ENCODE results near the gene ARL11.

ARL11 gene

GRCh38 chr13:49625392-49626079 lies 2.8 kb upstream of the ARL11 start:
- Histone ChIP-seq H3K4me1 (ENCODE audit: low read length) (peaks cover 15% of the 10 kb centered on the region), H3K36me3 (replicated peaks; ENCODE audit: low read depth, low read length) (peaks cover 5% of the 10 kb centered on the region), H2AFZ (ENCODE audit: low read depth, low read length) (no peak overlapping the region), H3K9ac (ENCODE audit: low read length) (no peak overlapping the region), H4K20me1 (ENCODE audit: insufficient read depth, low read length) (no peaks in the 10 kb centered on the region), H3K79me2 (ENCODE audit: low read length) (peaks cover 11% of the 10 kb centered on the region), H3K4me3 (ENCODE audit: low read length) (no peak overlapping the region), H3K4me2 (ENCODE audit: low read length) (no peak overlapping the region), H3K27ac (ENCODE audit: low read length) (no peak overlapping the region), H3K27me3 (ENCODE audit: low read depth, low read length) (no peaks in the 10 kb centered on the region), H3K9me3 (ENCODE audit: insufficient read depth, low read length) (no peaks in the 10 kb centered on the region)
- no peak for TF ChIP-seq EZH2phosphoT487 (IDR thresholded peaks at IDR 0.05; ENCODE audit: low read depth)
- TF ChIP-seq, protein P1, sequence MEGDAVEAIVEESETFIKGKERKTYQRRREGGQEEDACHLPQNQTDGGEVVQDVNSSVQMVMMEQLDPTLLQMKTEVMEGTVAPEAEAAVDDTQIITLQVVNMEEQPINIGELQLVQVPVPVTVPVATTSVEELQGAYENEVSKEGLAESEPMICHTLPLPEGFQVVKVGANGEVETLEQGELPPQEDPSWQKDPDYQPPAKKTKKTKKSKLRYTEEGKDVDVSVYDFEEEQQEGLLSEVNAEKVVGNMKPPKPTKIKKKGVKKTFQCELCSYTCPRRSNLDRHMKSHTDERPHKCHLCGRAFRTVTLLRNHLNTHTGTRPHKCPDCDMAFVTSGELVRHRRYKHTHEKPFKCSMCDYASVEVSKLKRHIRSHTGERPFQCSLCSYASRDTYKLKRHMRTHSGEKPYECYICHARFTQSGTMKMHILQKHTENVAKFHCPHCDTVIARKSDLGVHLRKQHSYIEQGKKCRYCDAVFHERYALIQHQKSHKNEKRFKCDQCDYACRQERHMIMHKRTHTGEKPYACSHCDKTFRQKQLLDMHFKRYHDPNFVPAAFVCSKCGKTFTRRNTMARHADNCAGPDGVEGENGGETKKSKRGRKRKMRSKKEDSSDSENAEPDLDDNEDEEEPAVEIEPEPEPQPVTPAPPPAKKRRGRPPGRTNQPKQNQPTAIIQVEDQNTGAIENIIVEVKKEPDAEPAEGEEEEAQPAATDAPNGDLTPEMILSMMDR (IDR thresholded peaks at IDR 0.05; ENCODE audit: low read depth, low read length), result no peak

GRCh38 chr13:49629196-49629938 lies 1.1 kb downstream of the ARL11 start:
- Histone ChIP-seq H3K4me2 (ENCODE audit: low read length) (peak overlapping the region; percentile 62), H3K4me3 (ENCODE audit: low read length) (peak overlapping the region; percentile 77)

GRCh38 chr13:49629947-49630346 lies 1.6 kb downstream of the ARL11 start:
- Histone ChIP-seq H3K27ac (ENCODE audit: low read length) (no peak overlapping the region), H3K4me3 (ENCODE audit: low read length) (no peak overlapping the region), H3K4me1 (ENCODE audit: low read length) (peaks cover 15% of the 10 kb centered on the region), H3K4me2 (ENCODE audit: low read length) (no peak overlapping the region), H4K20me1 (ENCODE audit: insufficient read depth, low read length) (no peaks in the 10 kb centered on the region), H3K9me3 (ENCODE audit: insufficient read depth, low read length) (no peaks in the 10 kb centered on the region), H3K9ac (ENCODE audit: low read length) (no peak overlapping the region), H3K36me3 (replicated peaks; ENCODE audit: low read depth, low read length) (peaks cover 9% of the 10 kb centered on the region), H3K79me2 (ENCODE audit: low read length) (peaks cover 11% of the 10 kb centered on the region), H2AFZ (ENCODE audit: low read depth, low read length) (no peak overlapping the region), H3K27me3 (ENCODE audit: low read depth, low read length) (no peaks in the 10 kb centered on the region)
- TF ChIP-seq, protein P1 (IDR thresholded peaks at IDR 0.05; ENCODE audit: low read depth, low read length), result no peak
- no peak for TF ChIP-seq EZH2phosphoT487 (IDR thresholded peaks at IDR 0.05; ENCODE audit: low read depth)

More at GRCh38 chr13:49629196-49629938, 1.1 kb downstream of the ARL11 start:
- Histone ChIP-seq H2AFZ (ENCODE audit: low read depth, low read length) (no peak overlapping the region), H3K27ac (ENCODE audit: low read length) (no peak overlapping the region), H3K79me2 (ENCODE audit: low read length) (peaks cover 11% of the 10 kb centered on the region), H3K36me3 (replicated peaks; ENCODE audit: low read depth, low read length) (peaks cover 9% of the 10 kb centered on the region), H4K20me1 (ENCODE audit: insufficient read depth, low read length) (no peaks in the 10 kb centered on the region), H3K9ac (ENCODE audit: low read length) (no peak overlapping the region), H3K4me1 (ENCODE audit: low read length) (peaks cover 15% of the 10 kb centered on the region), H3K9me3 (ENCODE audit: insufficient read depth, low read length) (no peaks in the 10 kb centered on the region), H3K27me3 (ENCODE audit: low read depth, low read length) (no peaks in the 10 kb centered on the region)
- TF ChIP-seq, protein P1 (IDR thresholded peaks at IDR 0.05; ENCODE audit: low read depth, low read length), result no peak
- TF ChIP-seq EZH2phosphoT487 (IDR thresholded peaks at IDR 0.05; ENCODE audit: low read depth), result no peak

DNA sequence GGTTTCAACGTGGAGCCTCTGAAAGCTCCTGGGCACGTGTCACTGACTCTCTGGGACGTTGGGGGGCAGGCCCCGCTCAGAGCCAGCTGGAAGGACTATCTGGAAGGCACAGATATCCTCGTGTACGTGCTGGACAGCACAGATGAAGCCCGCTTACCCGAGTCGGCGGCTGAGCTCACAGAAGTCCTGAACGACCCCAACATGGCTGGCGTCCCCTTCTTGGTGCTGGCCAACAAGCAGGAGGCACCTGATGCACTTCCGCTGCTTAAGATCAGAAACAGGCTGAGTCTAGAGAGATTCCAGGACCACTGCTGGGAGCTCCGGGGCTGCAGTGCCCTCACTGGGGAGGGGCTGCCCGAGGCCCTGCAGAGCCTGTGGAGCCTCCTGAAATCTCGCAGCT lies 2.3 kb downstream of the ARL11 start:
- TF ChIP-seq, protein P1 (IDR thresholded peaks at IDR 0.05; ENCODE audit: low read depth, low read length), result no peak
- TF ChIP-seq EZH2phosphoT487 (IDR thresholded peaks at IDR 0.05; ENCODE audit: low read depth), result no peak
- no peak overlapping the region for H3K4me2 ChIP-seq (ENCODE audit: low read length)
- peaks cover 16% of the 10 kb centered on the region for H3K4me1 ChIP-seq (ENCODE audit: low read length)

More for the DNA sequence above, 2.3 kb downstream of the ARL11 start:
- H3K36me3 ChIP-seq (replicated peaks; ENCODE audit: low read depth, low read length), result peaks cover 9% of the 10 kb centered on the region
- no peak overlapping the region for H3K9ac ChIP-seq (ENCODE audit: low read length)
- H4K20me1 ChIP-seq (ENCODE audit: insufficient read depth, low read length), result no peaks in the 10 kb centered on the region
- H2AFZ ChIP-seq (ENCODE audit: low read depth, low read length), result no peak overlapping the region
- peaks cover 11% of the 10 kb centered on the region for H3K79me2 ChIP-seq (ENCODE audit: low read length)
- no peak overlapping the region for H3K4me3 ChIP-seq (ENCODE audit: low read length)
- no peaks in the 10 kb centered on the region for H3K27me3 ChIP-seq (ENCODE audit: low read depth, low read length)
- H3K27ac ChIP-seq (ENCODE audit: low read length), result no peak overlapping the region
- H3K9me3 ChIP-seq (ENCODE audit: insufficient read depth, low read length), result no peaks in the 10 kb centered on the region

Measured in OCI-LY3 (cell line).